AG08396 (cell line): ENCODE data around the gene CLIC5.

ENCODE experiments used
- DNase-seq: peaks from one replicate; pipeline ENCODE4 v3.0.0; 2012; ENCODE audit warnings: low spot score, mixed read lengths

The CLIC5 gene

DNA sequence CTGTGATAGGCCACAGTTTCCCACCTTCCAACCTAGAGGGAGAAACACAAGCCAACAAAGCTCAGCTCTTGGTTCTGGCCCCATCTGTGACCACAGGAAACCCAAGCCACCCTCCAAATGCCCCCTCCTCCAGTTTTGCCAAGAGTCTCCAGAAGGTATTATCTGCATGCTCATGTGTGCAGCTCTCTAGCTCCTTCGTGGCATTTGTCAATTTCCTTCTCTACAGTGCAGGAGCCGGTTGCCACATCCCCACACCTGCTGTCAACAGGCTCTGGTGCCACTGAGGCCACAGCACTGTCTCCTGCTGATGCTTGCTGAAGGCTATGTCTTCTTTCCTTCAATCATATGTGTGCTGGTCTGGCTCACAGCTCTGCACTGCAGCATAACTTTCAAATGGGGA lies 177.2 kb downstream of the CLIC5 start:
- DNase-seq = no peak

- DNase-seq = no peak
Observed at GRCh38 chr6:45837541-45838200, 178.0 kb downstream of the CLIC5 start.

DNA sequence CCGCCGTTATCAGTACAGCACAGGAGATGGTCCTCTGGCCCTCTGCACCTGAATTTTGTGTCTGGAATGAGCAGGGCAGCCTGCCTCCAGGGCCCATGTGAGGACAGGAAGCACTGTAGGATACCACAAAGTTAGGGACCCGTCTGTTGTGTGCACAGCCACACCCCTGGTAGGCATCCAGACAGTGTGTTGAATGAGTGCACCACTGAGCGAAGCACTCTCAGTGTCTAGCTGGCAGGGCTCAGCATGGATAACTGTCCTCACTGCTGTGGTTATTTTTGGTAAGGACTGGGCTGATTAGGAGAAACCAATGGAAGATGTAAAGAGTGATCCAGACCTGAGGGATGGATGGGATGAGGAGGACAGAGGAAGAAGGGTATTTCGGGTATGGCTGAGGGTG lies 178.7 kb downstream of the CLIC5 start:
- no peak for DNase-seq

DNA sequence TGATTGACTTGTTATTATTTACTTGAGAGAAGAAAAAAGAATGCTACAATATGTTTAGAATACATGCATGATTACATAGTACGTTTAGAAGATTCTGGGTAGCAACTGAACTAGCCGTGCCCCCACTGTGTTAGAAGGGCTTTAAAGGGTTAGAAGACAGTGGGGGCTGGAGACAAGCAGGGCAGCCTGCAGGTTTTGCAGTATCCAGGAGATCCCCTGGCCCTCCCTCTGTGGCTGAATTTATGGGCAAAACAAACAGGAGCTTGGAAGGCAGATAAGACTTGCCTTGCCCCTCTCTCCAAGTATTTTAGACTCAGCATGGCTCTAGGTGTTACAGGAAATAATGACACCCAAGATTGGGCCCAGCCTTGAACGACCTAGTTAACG lies 179.2 kb downstream of the CLIC5 start:
- DNase-seq = no peak

GRCh38 chr6:45835721-45836437 lies 179.8 kb downstream of the CLIC5 start:
- no peak for DNase-seq

DNA sequence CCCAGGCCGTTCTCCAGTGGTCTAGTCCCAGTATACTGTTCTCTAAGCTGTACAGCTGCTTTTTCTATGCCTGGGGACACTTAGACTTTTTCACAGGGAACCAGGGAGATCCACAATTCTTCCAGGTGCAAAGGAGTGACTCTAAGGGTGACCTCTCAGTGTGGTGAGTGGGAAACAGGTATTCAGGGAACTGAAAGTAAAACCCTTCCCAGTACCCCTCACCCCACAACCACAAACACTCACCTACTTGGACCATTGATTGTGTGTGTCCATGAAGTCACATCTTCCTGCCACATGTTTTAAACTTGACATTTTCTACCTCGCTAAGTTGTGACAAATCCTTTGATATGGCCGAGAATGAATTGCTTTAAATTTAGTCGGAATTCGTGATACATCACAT lies 183.6 kb downstream of the CLIC5 start:
- DNase-seq = no peak
